ENCODE data around the gene NOS1AP. TPM values are rescaled to one million over a fixed set of nuclear protein-coding genes. Genes with fewer than 3 reads are reported as not detected.

The NOS1AP gene
- total and polyA plus RNA-seq, 2 experiments from 2014 or later: 5.8 to 6.6 TPM

GRCh38 chr1:162279136-162279498, 209.6 kb downstream of the NOS1AP start:
- no peak overlapping the region for H3K27ac Mint-ChIP-seq
- Histone ChIP-seq H3K27me3 (ENCODE audit: insufficient read depth) (no peaks in the 10 kb centered on the region), H3K4me3 (no peak overlapping the region), H3K4me1 (ENCODE audit: insufficient read depth) (no peaks in the 10 kb centered on the region), H3K9me2 (ENCODE audit: insufficient read depth) (no peaks in the 10 kb centered on the region), H2AFZ (no peak overlapping the region), H3K4me2 (no peak overlapping the region), H3F3A (replicated peaks; ENCODE audit: low read depth) (no peaks in the 10 kb centered on the region), H3K27ac (ENCODE audit: low read depth) (no peak overlapping the region), H3K36me3 (ENCODE audit: insufficient read depth) (no peaks in the 10 kb centered on the region), H3K79me2 (replicated peaks; ENCODE audit: insufficient read depth) (no peaks in the 10 kb centered on the region), H4K20me1 (replicated peaks; ENCODE audit: insufficient read depth) (peaks cover 10% of the 10 kb centered on the region)
- no peaks in the 10 kb centered on the region for H3K27me3 Mint-ChIP-seq (ENCODE audit: insufficient read depth, low read depth, poor library complexity)
- TF ChIP-seq POLR2AphosphoS5 (IDR thresholded peaks at IDR 0.05; ENCODE audit: low read depth): no peak
- no peaks in the 10 kb centered on the region for H3K36me3 Mint-ChIP-seq (ENCODE audit: low read depth)
- ATAC-seq: peak; percentile 45; the same call in 1 of the 3 replicates
- peaks cover 10% of the 10 kb centered on the region for H3K4me1 Mint-ChIP-seq
- H3K4me3 Mint-ChIP-seq: no peak overlapping the region
- H3K9me3 Mint-ChIP-seq: no peaks in the 10 kb centered on the region
- no peak for DNase-seq (ENCODE audit: low spot score)

GRCh38 chr1:162281426-162281825, 211.9 kb downstream of the NOS1AP start:
- H3K36me3 Mint-ChIP-seq (ENCODE audit: low read depth): no peaks in the 10 kb centered on the region
- peaks cover 16% of the 10 kb centered on the region for H3K4me1 Mint-ChIP-seq
- no peaks in the 10 kb centered on the region for H3K36me3 ChIP-seq (ENCODE audit: insufficient read depth)
- no peaks in the 10 kb centered on the region for H3F3A ChIP-seq (replicated peaks; ENCODE audit: low read depth)
- H3K4me3 Mint-ChIP-seq: no peak overlapping the region
- no peaks in the 10 kb centered on the region for H3K27me3 ChIP-seq (ENCODE audit: insufficient read depth)
- no peaks in the 10 kb centered on the region for H3K4me1 ChIP-seq (ENCODE audit: insufficient read depth)
- H3K9me2 ChIP-seq (ENCODE audit: insufficient read depth): no peaks in the 10 kb centered on the region
- H3K27me3 Mint-ChIP-seq (ENCODE audit: insufficient read depth, low read depth, poor library complexity): no peaks in the 10 kb centered on the region
- H3K4me2 ChIP-seq: no peak overlapping the region
- no peaks in the 10 kb centered on the region for H3K79me2 ChIP-seq (replicated peaks; ENCODE audit: insufficient read depth)
- no peak overlapping the region for H3K27ac Mint-ChIP-seq
- ATAC-seq: no peak
- H3K27ac ChIP-seq (ENCODE audit: low read depth): no peak overlapping the region
- no peaks in the 10 kb centered on the region for H3K9me3 Mint-ChIP-seq
- no peak for DNase-seq (ENCODE audit: low spot score)
- H4K20me1 ChIP-seq (replicated peaks; ENCODE audit: insufficient read depth): peaks cover 10% of the 10 kb centered on the region; the same call in 1 of the 2 replicates
- no peak overlapping the region for H2AFZ ChIP-seq
- no peak overlapping the region for H3K4me3 ChIP-seq
- TF ChIP-seq POLR2AphosphoS5 (IDR thresholded peaks at IDR 0.05; ENCODE audit: low read depth) (no peak), ZNF114 (CRISPR knock-in tag; IDR thresholded peaks at IDR 0.05) (no peak), ZNF331 (CRISPR knock-in tag; IDR thresholded peaks at IDR 0.05; ENCODE audit: low read depth) (no peak), NANOG (IDR thresholded peaks at IDR 0.05; ENCODE audit: borderline replicate concordance) (no peak), CREB1 (CRISPR knock-in tag; IDR thresholded peaks at IDR 0.05; ENCODE audit: low read depth) (no peak), EZH2phosphoT487 (IDR thresholded peaks at IDR 0.05; ENCODE audit: unreplicated experiment) (no peak), EZH2 (IDR thresholded peaks at IDR 0.05; ENCODE audit: low read depth, unreplicated experiment) (no peak), STAT1 (IDR thresholded peaks at IDR 0.05; ENCODE audit: unreplicated experiment) (no peak)
- TF ChIP-seq, protein P1, sequence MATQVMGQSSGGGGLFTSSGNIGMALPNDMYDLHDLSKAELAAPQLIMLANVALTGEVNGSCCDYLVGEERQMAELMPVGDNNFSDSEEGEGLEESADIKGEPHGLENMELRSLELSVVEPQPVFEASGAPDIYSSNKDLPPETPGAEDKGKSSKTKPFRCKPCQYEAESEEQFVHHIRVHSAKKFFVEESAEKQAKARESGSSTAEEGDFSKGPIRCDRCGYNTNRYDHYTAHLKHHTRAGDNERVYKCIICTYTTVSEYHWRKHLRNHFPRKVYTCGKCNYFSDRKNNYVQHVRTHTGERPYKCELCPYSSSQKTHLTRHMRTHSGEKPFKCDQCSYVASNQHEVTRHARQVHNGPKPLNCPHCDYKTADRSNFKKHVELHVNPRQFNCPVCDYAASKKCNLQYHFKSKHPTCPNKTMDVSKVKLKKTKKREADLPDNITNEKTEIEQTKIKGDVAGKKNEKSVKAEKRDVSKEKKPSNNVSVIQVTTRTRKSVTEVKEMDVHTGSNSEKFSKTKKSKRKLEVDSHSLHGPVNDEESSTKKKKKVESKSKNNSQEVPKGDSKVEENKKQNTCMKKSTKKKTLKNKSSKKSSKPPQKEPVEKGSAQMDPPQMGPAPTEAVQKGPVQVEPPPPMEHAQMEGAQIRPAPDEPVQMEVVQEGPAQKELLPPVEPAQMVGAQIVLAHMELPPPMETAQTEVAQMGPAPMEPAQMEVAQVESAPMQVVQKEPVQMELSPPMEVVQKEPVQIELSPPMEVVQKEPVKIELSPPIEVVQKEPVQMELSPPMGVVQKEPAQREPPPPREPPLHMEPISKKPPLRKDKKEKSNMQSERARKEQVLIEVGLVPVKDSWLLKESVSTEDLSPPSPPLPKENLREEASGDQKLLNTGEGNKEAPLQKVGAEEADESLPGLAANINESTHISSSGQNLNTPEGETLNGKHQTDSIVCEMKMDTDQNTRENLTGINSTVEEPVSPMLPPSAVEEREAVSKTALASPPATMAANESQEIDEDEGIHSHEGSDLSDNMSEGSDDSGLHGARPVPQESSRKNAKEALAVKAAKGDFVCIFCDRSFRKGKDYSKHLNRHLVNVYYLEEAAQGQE (IDR thresholded peaks at IDR 0.05; ENCODE audit: unreplicated experiment): no peak
- TF ChIP-seq, protein P2, sequence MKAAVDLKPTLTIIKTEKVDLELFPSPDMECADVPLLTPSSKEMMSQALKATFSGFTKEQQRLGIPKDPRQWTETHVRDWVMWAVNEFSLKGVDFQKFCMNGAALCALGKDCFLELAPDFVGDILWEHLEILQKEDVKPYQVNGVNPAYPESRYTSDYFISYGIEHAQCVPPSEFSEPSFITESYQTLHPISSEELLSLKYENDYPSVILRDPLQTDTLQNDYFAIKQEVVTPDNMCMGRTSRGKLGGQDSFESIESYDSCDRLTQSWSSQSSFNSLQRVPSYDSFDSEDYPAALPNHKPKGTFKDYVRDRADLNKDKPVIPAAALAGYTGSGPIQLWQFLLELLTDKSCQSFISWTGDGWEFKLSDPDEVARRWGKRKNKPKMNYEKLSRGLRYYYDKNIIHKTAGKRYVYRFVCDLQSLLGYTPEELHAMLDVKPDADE (IDR thresholded peaks at IDR 0.05): no peak
- TF ChIP-seq, protein P3, sequence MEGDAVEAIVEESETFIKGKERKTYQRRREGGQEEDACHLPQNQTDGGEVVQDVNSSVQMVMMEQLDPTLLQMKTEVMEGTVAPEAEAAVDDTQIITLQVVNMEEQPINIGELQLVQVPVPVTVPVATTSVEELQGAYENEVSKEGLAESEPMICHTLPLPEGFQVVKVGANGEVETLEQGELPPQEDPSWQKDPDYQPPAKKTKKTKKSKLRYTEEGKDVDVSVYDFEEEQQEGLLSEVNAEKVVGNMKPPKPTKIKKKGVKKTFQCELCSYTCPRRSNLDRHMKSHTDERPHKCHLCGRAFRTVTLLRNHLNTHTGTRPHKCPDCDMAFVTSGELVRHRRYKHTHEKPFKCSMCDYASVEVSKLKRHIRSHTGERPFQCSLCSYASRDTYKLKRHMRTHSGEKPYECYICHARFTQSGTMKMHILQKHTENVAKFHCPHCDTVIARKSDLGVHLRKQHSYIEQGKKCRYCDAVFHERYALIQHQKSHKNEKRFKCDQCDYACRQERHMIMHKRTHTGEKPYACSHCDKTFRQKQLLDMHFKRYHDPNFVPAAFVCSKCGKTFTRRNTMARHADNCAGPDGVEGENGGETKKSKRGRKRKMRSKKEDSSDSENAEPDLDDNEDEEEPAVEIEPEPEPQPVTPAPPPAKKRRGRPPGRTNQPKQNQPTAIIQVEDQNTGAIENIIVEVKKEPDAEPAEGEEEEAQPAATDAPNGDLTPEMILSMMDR (conservative IDR thresholded peaks at IDR 0.05; ENCODE audit: low read depth in 2 of 2): no peak
